Activated CD4-positive, alpha-beta T cell treated with anti-CD3 and anti-CD28 coated beads, Interleukin-2, amount 50 U/mL, for 16 hours (primary cell): ENCODE measurements around the gene PRG3.
"Not testable (repeated sequence)": the region's sequence is repeated elsewhere in the genome, so short reads cannot be mapped to it uniquely, and the experiment has no call there.

Experiments used
- DNase-seq: peaks from one replicate; pipeline ENCODE4 v3.0.0-alpha.2; 2020

Gene PRG3

GRCh38 chr11:57407941-57408475, 27.1 kb upstream of the PRG3 start:
- no peak for DNase-seq

GRCh38 chr11:57407010-57407920, 26.3 kb upstream of the PRG3 start:
- DNase-seq = no peak

GRCh38 chr11:57406337-57406904, 25.5 kb upstream of the PRG3 start:
- peak; percentile 74 for DNase-seq

- DNase-seq = no peak
Measured at GRCh38 chr11:57405271-57405860, 24.4 kb upstream of the PRG3 start.

GRCh38 chr11:57403802-57404147, 22.8 kb upstream of the PRG3 start:
- DNase-seq = no peak

- not testable (repeated sequence) for DNase-seq
Measured at GRCh38 chr11:57403003-57403801, 22.3 kb upstream of the PRG3 start.

GRCh38 chr11:57402188-57403002, 21.4 kb upstream of the PRG3 start:
- no peak for DNase-seq

GRCh38 chr11:57399972-57400578, 19.1 kb upstream of the PRG3 start:
- DNase-seq = no peak

- DNase-seq = no peak
Measured at GRCh38 chr11:57399221-57399620, 18.3 kb upstream of the PRG3 start.

GRCh38 chr11:57397394-57397990, 16.5 kb upstream of the PRG3 start:
- no peak for DNase-seq

GRCh38 chr11:57396744-57397143, 15.8 kb upstream of the PRG3 start:
- no peak for DNase-seq

- no peak for DNase-seq
Measured at GRCh38 chr11:57395905-57396623, 15.1 kb upstream of the PRG3 start.

GRCh38 chr11:57394203-57394965, 13.4 kb upstream of the PRG3 start:
- DNase-seq = no peak

GRCh38 chr11:57392763-57393105, 11.8 kb upstream of the PRG3 start:
- no peak for DNase-seq

GRCh38 chr11:57392066-57392762, 11.3 kb upstream of the PRG3 start:
- no peak for DNase-seq

GRCh38 chr11:57391539-57391938, 10.6 kb upstream of the PRG3 start:
- DNase-seq = no peak

GRCh38 chr11:57391111-57391510, 10.2 kb upstream of the PRG3 start:
- DNase-seq = no peak

GRCh38 chr11:57390535-57390934, 9.6 kb upstream of the PRG3 start, which contains the start of gene PRG2:
Gene PRG2, minus strand, starts transcription at chr11:57390650. Its CDS starts 706 bp downstream, at chr11:57389944.
- no peak for DNase-seq
